Fibroblast of the aortic adventitia (primary cell): ENCODE data around the gene ABRACL. TPM values are rescaled to one million over a fixed set of nuclear protein-coding genes. Genes with fewer than 3 reads are reported as not detected.

ENCODE experiments used
- DNase-seq: peaks from one replicate; pipeline ENCODE4 v3.0.0-alpha.2; 2010; ENCODE audit warnings: low read depth
- H3K4me3 ChIP-seq: 2 replicates; pipeline ENCODE4 v1.5.1; 2011; ENCODE audit warnings: low read depth, mild to moderate bottlenecking, control low read depth, low read length, moderate library complexity
- CTCF ChIP-seq: IDR thresholded peaks from 2 replicates; pipeline ENCODE4 v1.5.1; 2011; ENCODE audit warnings: mild to moderate bottlenecking, low read length, control low read depth, inconsistent platforms; ENCODE audit not compliant: insufficient read depth
- total RNA-seq: library from RNA; depleted of rRNA; stranded (reverse); fragments of >200 nt; gene quantifications from 2 replicates; pipeline ENCODE4 v1.2.3, GENCODE V29; 2012; ENCODE audit warnings: low replicate concordance

ABRACL gene
- total RNA-seq, result 15.8 and 32.2 TPM in 2 replicates

GRCh38 chr6:139028658-139029469 lies at the start of gene ABRACL:
TSS of gene ABRACL (plus strand) at chr6:139028745. CDS start at chr6:139034161, 5,416 bp downstream.
- DNase-seq, result peak; percentile 58
- no peak for TF ChIP-seq CTCF
- peak within 1 kb of the TSS; percentile 86 for H3K4me3 ChIP-seq

GRCh38 chr6:138979365-138979764 lies 49.2 kb upstream of the ABRACL start:
- no peak for DNase-seq
- no peak overlapping the region for H3K4me3 ChIP-seq
- TF ChIP-seq CTCF, result no peak

- TF ChIP-seq CTCF, result no peak
- DNase-seq, result no peak
- H3K4me3 ChIP-seq, result no peak overlapping the region
Measured at GRCh38 chr6:138979813-138980668, 48.5 kb upstream of the ABRACL start.

- DNase-seq, result peak; percentile 34
- TF ChIP-seq CTCF, result no peak
- no peak overlapping the region for H3K4me3 ChIP-seq
Measured at GRCh38 chr6:138981416-138981815, 47.1 kb upstream of the ABRACL start.

- peak; percentile 36 for DNase-seq
- H3K4me3 ChIP-seq, result peak overlapping the region; percentile 88
- no peak for TF ChIP-seq CTCF
Measured at GRCh38 chr6:138986578-138986977, 42.0 kb upstream of the ABRACL start.

GRCh38 chr6:138987080-138987642 lies 41.4 kb upstream of the ABRACL start:
- no peak for DNase-seq
- H3K4me3 ChIP-seq, result peak overlapping the region; percentile 88
- TF ChIP-seq CTCF, result no peak
